HEK293 (cell line): Measurements from ENCODE around the gene SLC25A11.

Source experiments
- GLIS2 ChIP-seq: fragments of 450-650 bp; formaldehyde crosslinking; IDR thresholded peaks from 2 replicates; pipeline ENCODE4 v1.5.1; 2016; ENCODE audit warnings: missing biosample characterization, missing genetic modification characterization
- KLF16 ChIP-seq: fragments of 450-650 bp; formaldehyde crosslinking; IDR thresholded peaks from 2 replicates; pipeline ENCODE4 v1.5.1; 2017; ENCODE audit warnings: missing biosample characterization, missing genetic modification characterization
- PBX3 ChIP-seq: sonication (generic); formaldehyde crosslinking; IDR thresholded peaks from 2 replicates; pipeline ENCODE4 v1.8.1; 2022; ENCODE audit warnings: mild to moderate bottlenecking, moderate library complexity, missing genetic modification reagents
- ZNF114 ChIP-seq: fragments of 450-650 bp; formaldehyde crosslinking; IDR thresholded peaks from 2 replicates; pipeline ENCODE4 v1.5.0; 2017; ENCODE audit warnings: missing biosample characterization, missing genetic modification characterization
- ZNF239 ChIP-seq: fragments of 450-650 bp; formaldehyde crosslinking; IDR thresholded peaks from 2 replicates; pipeline ENCODE4 v1.5.1; 2016; ENCODE audit warnings: missing biosample characterization, missing genetic modification characterization
- ZNF473 ChIP-seq: fragments of 450-650 bp; formaldehyde crosslinking; IDR thresholded peaks from 2 replicates; pipeline ENCODE4 v1.5.1; 2017; ENCODE audit warnings: missing biosample characterization, missing genetic modification characterization
- ZNF560 ChIP-seq: fragments of 450-650 bp; formaldehyde crosslinking; IDR thresholded peaks from 2 replicates; pipeline ENCODE4 v1.5.1; 2017; ENCODE audit warnings: missing biosample characterization, missing genetic modification characterization, borderline replicate concordance
- ZNF701 ChIP-seq: fragments of 450-650 bp; formaldehyde crosslinking; IDR thresholded peaks from 2 replicates; pipeline ENCODE4 v1.5.1; 2016; ENCODE audit warnings: missing biosample characterization, missing genetic modification characterization
- ZNF776 ChIP-seq: fragments of 450-650 bp; formaldehyde crosslinking; IDR thresholded peaks from 2 replicates; pipeline ENCODE4 v1.5.0; 2017; ENCODE audit warnings: missing biosample characterization, missing genetic modification characterization, borderline replicate concordance
- TF ChIP-seq, protein P1 (sequence below): fragments of 450-650 bp; formaldehyde crosslinking; IDR thresholded peaks from 2 replicates; pipeline ENCODE4 v1.5.1; 2016; ENCODE audit warnings: missing biosample characterization, missing genetic modification characterization
- TF ChIP-seq, protein P2 (sequence below): fragments of 450-650 bp; formaldehyde crosslinking; IDR thresholded peaks from 2 replicates; pipeline ENCODE4 v1.5.1; 2016; ENCODE audit warnings: missing biosample characterization, missing genetic modification characterization

DNA sequence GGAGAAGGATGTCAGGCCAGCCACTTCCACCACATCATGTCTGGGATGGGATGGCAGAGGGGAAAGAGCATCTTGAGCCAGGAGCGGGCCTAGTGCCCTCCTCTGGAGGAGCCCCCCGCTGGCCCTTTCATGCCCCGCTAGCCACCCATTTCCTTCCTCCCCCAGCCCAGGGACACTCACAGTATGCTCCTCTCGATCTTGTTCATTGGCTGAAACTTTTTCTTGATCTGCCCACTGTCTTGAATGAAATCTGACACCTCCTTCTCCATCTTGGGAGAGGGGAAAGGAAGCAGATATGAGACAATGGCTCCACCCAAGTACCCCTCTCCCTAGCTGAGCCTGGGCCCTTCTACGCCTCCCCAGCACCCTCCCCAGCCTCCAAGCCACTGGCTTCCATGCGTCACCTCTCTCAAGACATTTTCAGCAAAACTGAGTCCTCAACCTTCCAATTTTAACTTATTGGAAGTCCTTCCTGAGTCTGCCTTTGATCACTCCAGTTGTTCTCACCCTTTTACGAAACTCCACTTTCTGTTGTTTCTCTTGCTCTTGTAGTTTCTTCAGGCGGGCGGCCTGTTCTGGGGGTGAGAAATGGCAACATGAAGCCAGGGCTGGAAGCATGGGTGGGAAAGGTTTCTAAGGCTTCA is 20.6 kb upstream of the SLC25A11 start:
- TF ChIP-seq ZNF114 (no peak), ZNF473 (tag by site-specific recombination) (no peak), KLF16 (tag by site-specific recombination) (no peak), ZNF560 (tag by site-specific recombination) (no peak), PBX3 (CRISPR knock-in tag) (no peak), ZNF701 (tag by site-specific recombination) (no peak), GLIS2 (tag by site-specific recombination) (no peak), ZNF776 (tag by site-specific recombination) (no peak), ZNF239 (tag by site-specific recombination) (no peak)
- TF ChIP-seq, protein P1, sequence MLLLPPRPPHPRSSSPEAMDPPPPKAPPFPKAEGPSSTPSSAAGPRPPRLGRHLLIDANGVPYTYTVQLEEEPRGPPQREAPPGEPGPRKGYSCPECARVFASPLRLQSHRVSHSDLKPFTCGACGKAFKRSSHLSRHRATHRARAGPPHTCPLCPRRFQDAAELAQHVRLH = no peak
- TF ChIP-seq, protein P2, sequence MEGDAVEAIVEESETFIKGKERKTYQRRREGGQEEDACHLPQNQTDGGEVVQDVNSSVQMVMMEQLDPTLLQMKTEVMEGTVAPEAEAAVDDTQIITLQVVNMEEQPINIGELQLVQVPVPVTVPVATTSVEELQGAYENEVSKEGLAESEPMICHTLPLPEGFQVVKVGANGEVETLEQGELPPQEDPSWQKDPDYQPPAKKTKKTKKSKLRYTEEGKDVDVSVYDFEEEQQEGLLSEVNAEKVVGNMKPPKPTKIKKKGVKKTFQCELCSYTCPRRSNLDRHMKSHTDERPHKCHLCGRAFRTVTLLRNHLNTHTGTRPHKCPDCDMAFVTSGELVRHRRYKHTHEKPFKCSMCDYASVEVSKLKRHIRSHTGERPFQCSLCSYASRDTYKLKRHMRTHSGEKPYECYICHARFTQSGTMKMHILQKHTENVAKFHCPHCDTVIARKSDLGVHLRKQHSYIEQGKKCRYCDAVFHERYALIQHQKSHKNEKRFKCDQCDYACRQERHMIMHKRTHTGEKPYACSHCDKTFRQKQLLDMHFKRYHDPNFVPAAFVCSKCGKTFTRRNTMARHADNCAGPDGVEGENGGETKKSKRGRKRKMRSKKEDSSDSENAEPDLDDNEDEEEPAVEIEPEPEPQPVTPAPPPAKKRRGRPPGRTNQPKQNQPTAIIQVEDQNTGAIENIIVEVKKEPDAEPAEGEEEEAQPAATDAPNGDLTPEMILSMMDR = no peak
